GM18520 (cell line): Measurements from ENCODE around the gene CLIC4.

Source experiments
- ATAC-seq: cut with Tn5 transposase; IDR thresholded peaks from one replicate; pipeline ENCODE4 v1.9.1; 2021; ENCODE audit not compliant: unreplicated experiment

CLIC4 gene

DNA sequence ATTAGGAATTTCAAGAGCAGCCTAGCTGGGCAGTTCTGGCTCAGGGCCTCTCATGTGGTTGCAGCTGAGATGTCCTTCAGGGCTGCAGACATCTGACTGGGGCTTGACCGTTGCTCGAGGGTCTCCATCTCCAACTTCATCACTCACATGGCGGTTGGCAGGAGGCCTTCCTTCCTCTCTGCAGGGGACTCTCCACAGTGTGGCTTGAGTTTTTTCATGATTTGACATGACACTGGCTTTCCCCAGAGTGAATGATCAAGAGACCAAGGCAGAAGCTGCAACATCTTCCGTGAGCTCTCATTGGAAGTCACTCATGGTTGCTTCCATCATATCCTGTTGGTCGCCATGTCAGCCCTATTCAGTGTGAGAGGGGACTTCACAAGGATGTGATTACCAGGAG lies 110.2 kb downstream of the CLIC4 start:
- no peak for ATAC-seq

GRCh38 chr1:24856787-24857506 lies 111.7 kb downstream of the CLIC4 start:
- no peak for ATAC-seq

DNA sequence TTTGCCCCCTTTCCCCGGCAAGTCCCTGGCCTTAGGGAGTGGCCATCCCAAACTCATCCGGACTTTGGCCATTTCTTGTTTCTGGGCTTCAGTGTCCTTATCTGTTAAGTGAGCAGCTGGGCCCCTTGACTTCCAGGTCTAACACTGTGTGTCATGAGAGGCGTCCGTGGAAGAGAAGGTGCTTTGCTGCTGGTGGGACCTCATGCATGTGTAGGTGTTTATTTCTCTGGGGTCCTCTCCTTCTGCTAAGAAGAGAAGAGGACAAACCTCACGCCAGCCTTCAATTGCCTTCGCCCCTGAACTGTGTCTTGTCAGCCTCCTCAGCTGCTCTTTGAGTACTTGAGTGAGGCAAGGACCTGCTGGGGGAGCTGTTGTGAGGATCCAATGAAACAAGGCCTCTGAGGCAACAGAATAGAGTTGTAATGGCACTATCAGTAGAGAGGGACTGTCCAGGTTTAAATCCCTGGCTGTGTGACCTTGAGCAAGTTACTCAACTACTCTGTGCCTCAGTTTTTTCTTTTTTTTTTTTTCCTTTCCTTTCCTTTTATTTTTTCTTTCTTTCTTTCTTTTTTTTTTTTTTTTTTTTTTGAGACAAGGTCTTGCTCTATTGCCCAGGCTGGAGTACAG lies 112.4 kb downstream of the CLIC4 start:
- ATAC-seq, result no peak

- no peak for ATAC-seq
These were observed 113.0 kb downstream of the CLIC4 start for GRCh38 chr1:24858277-24858676.

DNA sequence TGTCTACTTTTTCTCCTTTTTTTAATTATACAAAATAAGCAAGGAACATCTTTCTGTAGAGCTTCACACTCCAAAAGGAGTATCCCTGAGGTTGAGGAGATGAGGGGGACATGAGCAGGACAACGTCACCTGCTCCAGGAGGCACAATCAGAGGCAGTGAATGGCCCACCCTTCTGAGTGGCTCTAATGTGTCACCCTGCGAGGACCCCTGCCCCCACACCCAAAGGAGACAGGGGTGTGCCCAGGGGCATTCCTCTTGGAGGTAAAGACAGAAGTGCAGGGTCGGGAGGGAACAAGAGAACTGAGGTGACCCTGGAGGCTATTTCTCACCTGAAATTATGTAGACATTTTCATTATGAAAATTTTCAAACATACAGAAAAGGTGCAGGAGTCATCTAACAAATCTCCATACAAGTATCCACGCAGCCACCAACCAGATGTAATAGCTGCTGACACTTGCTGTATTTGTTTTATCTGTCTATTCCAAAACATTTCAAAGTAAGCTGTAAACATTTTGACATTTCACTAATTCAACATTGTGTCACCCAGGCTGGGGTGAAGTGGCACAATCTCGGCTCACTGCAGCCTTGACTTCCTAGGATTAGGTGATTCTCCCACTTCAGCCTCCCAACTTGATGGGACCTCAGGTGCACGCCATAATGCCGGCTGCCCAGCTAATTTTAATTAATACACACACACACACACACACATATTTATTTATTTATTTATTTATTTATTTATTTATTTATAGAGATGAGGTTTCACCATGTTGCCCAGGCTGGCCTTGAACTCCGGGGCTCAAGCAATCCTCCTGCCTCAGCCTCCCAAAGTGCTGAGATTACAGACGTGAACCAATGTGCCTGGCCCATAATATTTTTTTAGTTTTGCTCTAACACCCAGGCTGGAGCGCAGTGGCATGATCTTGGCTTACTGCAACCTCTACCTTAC lies 114.1 kb downstream of the CLIC4 start:
- ATAC-seq, result no peak

- no peak for ATAC-seq
These were observed 115.6 kb downstream of the CLIC4 start for GRCh38 chr1:24860841-24861240.

DNA sequence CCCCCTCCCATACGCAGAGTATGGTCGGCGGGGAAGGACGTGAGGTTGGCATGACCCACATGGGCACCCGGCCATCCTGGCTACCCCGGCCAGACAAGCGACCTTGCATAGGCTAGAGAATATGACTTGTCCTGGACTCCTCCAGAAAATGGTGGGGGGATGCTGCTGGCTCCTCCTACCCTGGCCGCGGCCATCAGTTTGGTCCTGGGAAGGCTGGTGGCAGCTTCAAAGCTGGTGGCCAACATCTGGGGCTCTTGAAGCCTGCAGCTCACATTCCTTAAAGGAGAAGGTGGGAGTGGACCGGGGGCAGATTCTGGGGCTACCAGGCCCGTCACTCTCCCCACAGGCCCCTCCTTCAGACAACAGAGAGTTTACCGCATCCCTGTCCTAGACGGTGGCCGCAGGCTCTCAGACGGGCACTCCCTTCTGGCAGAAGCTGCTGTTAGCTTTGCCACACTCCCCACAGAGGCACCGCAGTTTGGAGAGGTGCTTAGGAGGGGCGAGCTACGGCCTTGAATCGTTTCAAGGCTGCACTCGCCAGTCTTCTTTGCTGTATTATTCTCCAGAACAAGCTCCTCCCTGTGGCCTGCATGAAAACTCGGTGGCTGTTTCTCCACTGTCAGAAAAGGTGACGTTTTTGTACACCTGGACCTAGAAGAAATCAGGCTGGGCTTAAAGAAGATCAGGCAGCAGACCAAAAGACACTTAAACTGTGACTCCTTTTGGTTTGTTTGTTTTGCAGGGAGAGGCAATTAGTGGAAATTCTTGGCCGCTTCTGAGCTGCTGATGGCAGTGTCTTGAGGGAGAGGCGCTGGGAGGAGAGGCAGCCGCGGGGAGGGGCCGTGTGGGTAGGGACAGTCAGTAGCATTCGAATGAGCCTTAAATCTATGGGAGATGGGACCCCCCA lies 116.8 kb downstream of the CLIC4 start:
- ATAC-seq, result no peak

DNA sequence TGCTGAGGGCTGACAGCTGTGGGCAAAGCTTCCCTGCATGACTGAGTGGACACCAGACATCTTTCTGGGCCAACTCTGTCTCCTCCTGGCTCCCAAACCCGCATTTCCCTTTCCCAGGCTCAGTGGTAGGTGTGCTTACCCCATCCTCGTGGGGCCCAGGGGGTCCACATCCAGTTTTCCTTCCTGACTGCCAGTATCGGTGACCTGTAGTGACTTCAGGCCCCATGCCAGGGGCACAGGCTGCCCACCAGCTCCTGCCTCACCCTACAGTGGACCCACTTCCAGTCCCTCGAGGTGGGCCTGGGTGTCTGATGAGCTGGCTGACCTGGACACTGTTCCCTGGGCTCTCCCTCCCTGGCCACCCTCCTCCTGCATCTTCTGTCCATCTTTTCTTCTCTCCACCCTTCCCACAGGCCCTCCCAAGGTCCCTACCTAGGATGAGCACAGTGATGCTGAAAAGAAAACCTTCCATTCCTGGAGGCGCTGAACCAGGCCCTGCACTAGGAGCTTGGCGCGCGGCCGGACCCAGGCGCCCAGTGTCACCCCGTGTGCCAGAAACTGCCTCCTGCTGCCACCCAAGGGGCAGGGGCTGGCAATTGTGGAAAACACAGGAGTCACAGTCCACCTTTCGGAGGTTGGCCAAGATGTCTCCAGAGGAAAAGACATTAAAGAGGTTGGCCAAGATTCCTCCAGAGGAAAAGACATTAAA lies 117.7 kb downstream of the CLIC4 start:
- no peak for ATAC-seq

- ATAC-seq, result no peak
These were observed 119.1 kb downstream of the CLIC4 start for GRCh38 chr1:24864370-24864777.

DNA sequence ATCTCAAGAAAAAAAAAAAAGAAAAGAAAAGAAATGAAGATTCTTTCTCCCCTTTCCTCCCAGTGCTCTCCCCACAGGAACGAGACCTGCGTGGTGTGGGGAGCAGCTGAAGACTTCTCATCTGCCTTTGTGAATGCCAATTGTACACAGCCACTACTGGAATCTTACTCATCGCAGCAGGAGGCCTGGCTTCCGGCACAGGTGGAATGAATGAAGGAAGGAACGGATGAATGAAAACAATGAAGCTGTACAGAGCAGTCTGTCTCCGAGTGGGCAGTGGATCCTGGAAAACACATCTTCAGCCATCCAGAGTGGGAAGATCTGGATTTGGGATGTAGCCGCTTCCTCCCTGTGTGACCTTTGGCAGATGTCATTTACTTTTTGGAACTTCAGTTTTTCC lies 119.9 kb downstream of the CLIC4 start:
- ATAC-seq, result no peak

- no peak for ATAC-seq
These were observed 120.3 kb downstream of the CLIC4 start for GRCh38 chr1:24865587-24865986.

GRCh38 chr1:24866211-24867083 lies 121.2 kb downstream of the CLIC4 start:
- no peak for ATAC-seq

DNA sequence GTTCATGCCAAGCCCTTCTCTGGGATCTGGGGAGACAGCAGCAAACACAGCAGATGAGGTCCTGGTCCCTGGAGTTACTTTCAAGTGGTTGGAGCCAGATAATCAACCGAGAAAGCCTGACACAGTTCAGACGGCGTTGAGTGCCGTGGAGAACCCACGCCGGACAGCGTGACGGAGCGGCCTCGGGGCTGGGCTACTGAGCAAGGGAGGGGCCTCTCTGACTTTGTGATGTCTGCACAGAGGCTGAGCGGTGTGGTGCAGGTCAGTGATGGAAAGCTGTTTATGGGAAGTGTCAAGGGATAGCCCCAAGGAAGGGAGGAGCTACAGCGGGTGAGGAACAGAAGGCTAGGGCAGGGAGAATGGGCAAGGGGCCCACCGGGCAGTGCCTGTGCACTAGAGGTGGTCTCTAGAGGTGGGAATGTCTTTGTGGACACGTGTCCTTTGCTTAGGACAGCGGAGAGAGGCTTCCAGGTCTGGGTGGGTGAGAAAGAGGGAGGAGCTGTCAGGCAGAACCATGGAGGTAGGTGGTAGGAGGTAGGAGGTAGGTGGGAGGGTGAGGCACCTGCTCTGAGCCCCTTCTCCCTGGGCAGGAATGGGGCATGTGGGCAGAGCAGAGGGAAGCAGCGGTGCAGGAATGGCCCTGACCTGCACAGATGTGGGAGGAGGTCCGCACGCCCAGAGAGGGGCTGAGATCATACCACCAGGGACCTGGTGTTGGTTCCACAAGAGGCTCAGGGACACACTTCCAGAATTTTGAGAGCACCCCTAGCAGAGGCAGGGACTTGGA lies 122.0 kb downstream of the CLIC4 start:
- ATAC-seq, result no peak

- ATAC-seq, result no peak
These were observed 123.0 kb downstream of the CLIC4 start for GRCh38 chr1:24868016-24868875.

- ATAC-seq, result no peak
These were observed 125.4 kb downstream of the CLIC4 start for GRCh38 chr1:24870551-24871195.

GRCh38 chr1:24871306-24871901 lies 126.2 kb downstream of the CLIC4 start:
- no peak for ATAC-seq
